Measurements from ENCODE around the gene SLC7A5.

The SLC7A5 gene

GRCh38 chr16:87803385-87803784, 65.9 kb downstream of the SLC7A5 start:
- Histone ChIP-seq H3K4me1 (ENCODE audit: insufficient read depth, low read length) (peaks cover 34% of the 10 kb centered on the region), H3K27me3 (ENCODE audit: insufficient read depth, low read length, poor library complexity) (no peaks in the 10 kb centered on the region), H4K20me1 (ENCODE audit: insufficient read depth, low read length) (no peaks in the 10 kb centered on the region), H3K79me2 (ENCODE audit: insufficient read depth, low read length) (peaks cover 7% of the 10 kb centered on the region), H3K36me3 (ENCODE audit: insufficient read depth, low read length) (no peaks in the 10 kb centered on the region), H3K4me3 (ENCODE audit: low read depth in 1 of 2, low read length in 2 of 2) (no peak overlapping the region), H3K9ac (ENCODE audit: low read depth, low read length) (no peak overlapping the region), H3K9me3 (ENCODE audit: insufficient read depth, low read length, severe bottlenecking) (no peaks in the 10 kb centered on the region), H2AFZ (ENCODE audit: low read depth, low read length) (no peak overlapping the region), H3K4me2 (ENCODE audit: insufficient read depth, low read length) (no peak overlapping the region), H3K27ac (ENCODE audit: low read length) (peak overlapping the region; percentile 42; the same call in 1 of the 2 replicates)
- no peak for TF ChIP-seq CTCF (IDR thresholded peaks at IDR 0.05; ENCODE audit: borderline replicate concordance, extremely low read depth, low read length, poor library complexity, severe bottlenecking)
- TF ChIP-seq EZH2 (IDR thresholded peaks at IDR 0.05; ENCODE audit: borderline replicate concordance, low read depth, low read length, severe bottlenecking) = no peak
- DNase-seq (no peak), ATAC-seq (ENCODE audit: insufficient read depth, low read depth) (no peak)

DNA sequence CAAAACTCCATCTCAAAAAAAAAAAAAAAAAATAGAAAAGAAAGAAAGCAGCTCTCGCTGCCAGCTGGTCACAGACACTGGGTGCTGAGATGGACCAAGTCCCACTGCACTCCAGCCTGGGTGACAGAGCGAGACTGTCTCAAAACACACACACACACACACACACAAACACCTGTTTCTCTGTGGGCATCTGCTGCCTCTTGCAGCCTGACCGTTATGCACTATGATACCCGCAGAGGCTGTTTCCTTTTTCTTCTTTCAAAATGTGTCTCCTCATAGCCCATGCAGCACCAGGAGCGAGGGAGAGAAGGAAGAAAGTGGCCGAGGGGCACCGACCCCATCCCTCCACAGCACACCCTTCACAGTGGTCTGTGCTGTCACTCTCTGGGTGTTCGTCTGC, 66.6 kb downstream of the SLC7A5 start:
- Histone ChIP-seq H3K4me3 (ENCODE audit: low read depth in 1 of 2, low read length in 2 of 2) (no peak overlapping the region), H3K79me2 (ENCODE audit: insufficient read depth, low read length) (peaks cover 7% of the 10 kb centered on the region), H3K27ac (ENCODE audit: low read length) (peak overlapping the region; percentile 42; the same call in 1 of the 2 replicates), H2AFZ (ENCODE audit: low read depth, low read length) (no peak overlapping the region), H3K9me3 (ENCODE audit: insufficient read depth, low read length, severe bottlenecking) (no peaks in the 10 kb centered on the region), H3K27me3 (ENCODE audit: insufficient read depth, low read length, poor library complexity) (no peaks in the 10 kb centered on the region), H3K4me1 (ENCODE audit: insufficient read depth, low read length) (peaks cover 27% of the 10 kb centered on the region), H4K20me1 (ENCODE audit: insufficient read depth, low read length) (no peaks in the 10 kb centered on the region), H3K36me3 (ENCODE audit: insufficient read depth, low read length) (no peaks in the 10 kb centered on the region), H3K4me2 (ENCODE audit: insufficient read depth, low read length) (no peak overlapping the region), H3K9ac (ENCODE audit: low read depth, low read length) (no peak overlapping the region)
- DNase-seq (no peak), ATAC-seq (ENCODE audit: insufficient read depth, low read depth) (no peak)
- no peak for TF ChIP-seq EZH2 (IDR thresholded peaks at IDR 0.05; ENCODE audit: borderline replicate concordance, low read depth, low read length, severe bottlenecking)
- no peak for TF ChIP-seq CTCF (IDR thresholded peaks at IDR 0.05; ENCODE audit: borderline replicate concordance, extremely low read depth, low read length, poor library complexity, severe bottlenecking)

DNA sequence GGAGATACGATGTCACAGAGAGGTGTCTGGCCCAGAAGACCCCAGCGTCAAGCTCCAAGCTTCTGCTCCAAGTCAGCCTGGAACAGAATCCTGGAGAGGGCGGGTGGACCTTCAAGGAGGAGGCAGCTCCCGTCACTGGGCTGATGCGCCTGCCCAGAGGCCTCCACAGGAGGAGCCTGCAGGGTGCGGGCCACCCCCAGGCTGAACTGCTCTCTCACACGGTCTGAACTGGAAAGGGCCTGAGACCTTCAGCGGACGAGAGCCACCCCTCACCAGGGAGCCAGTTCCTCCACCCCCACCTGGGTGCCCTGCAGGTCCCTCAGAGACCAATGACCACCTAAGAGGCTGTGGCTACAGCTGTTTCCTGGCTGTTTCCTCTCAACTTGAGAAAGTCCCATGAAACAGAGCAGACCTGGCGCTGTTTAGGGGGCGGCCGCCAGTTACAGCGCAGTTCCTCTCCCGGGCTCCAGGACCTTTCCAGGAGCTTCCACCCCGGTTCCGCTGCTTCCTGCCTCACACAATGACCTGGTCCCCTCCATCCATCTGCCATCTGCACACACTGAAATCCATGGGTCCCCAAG, 67.5 kb downstream of the SLC7A5 start:
- no peak overlapping the region for H3K9ac ChIP-seq (ENCODE audit: low read depth, low read length)
- DNase-seq (no peak), ATAC-seq (ENCODE audit: insufficient read depth, low read depth) (no peak)
- no peaks in the 10 kb centered on the region for H3K36me3 ChIP-seq (ENCODE audit: insufficient read depth, low read length)
- peaks cover 18% of the 10 kb centered on the region for H3K4me1 ChIP-seq (ENCODE audit: insufficient read depth, low read length)
- no peaks in the 10 kb centered on the region for H4K20me1 ChIP-seq (ENCODE audit: insufficient read depth, low read length)
- peaks cover 7% of the 10 kb centered on the region for H3K79me2 ChIP-seq (ENCODE audit: insufficient read depth, low read length)
- no peak overlapping the region for H3K27ac ChIP-seq (ENCODE audit: low read length)
- H3K9me3 ChIP-seq (ENCODE audit: insufficient read depth, low read length, severe bottlenecking) = no peaks in the 10 kb centered on the region
- H3K4me3 ChIP-seq (ENCODE audit: low read depth in 1 of 2, low read length in 2 of 2) = no peak overlapping the region
- no peak overlapping the region for H2AFZ ChIP-seq (ENCODE audit: low read depth, low read length)
- no peak overlapping the region for H3K4me2 ChIP-seq (ENCODE audit: insufficient read depth, low read length)
- TF ChIP-seq EZH2 (IDR thresholded peaks at IDR 0.05; ENCODE audit: borderline replicate concordance, low read depth, low read length, severe bottlenecking) (no peak), CTCF (IDR thresholded peaks at IDR 0.05; ENCODE audit: borderline replicate concordance, extremely low read depth, low read length, poor library complexity, severe bottlenecking) (no peak)
- no peaks in the 10 kb centered on the region for H3K27me3 ChIP-seq (ENCODE audit: insufficient read depth, low read length, poor library complexity)
